Heart right ventricle (tissue), 16 donors: ENCODE data around the gene MLIP. TPM values are rescaled to one million over a fixed set of nuclear protein-coding genes. Genes with fewer than 3 reads are reported as not detected.
A peak's percentile ranks its signal among the peaks of the same experiment; 100 is the strongest.

Experiments used
- ATAC-seq, 8 donors: fragments of 200-7000 bp; cut with Tn5 transposase; one replicate each; pipeline ENCODE4 v1.9.1; 2020; ENCODE audit warnings: mild to moderate bottlenecking in 8 of 8, moderate library complexity in 8 of 8, moderate number of reproducible peaks in 1 of 8
- DNase-seq, 2 donors: peaks; one replicate each; pipeline ENCODE4 v3.0.0-alpha.2; 2020
- H3K27ac ChIP-seq, 10 donors: fragments of 200-600 bp; sonication (generic) in 2 of 10; one replicate each; pipeline versions ENCODE4 v1.5.0 to v1.8.0; 2020 to 2022; ENCODE audit warnings: mild to moderate bottlenecking in 3 of 10
- H3K27me3 ChIP-seq, 7 donors: fragments of 200-600 bp; one replicate each; pipeline ENCODE4 v1.8.0; 2021 to 2022; ENCODE audit warnings: mild to moderate bottlenecking in 2 of 7
- H3K36me3 ChIP-seq, 9 donors: fragments of 200-600 bp; sonication (generic) in 1 of 9; one replicate each; pipeline versions ENCODE4 v1.5.0 to v1.8.0; 2020 to 2022; ENCODE audit warnings: mild to moderate bottlenecking in 2 of 9
- H3K4me1 ChIP-seq, 9 donors: fragments of 200-600 bp; sonication (generic) in 1 of 9; one replicate each; pipeline versions ENCODE4 v1.5.0 to v1.8.0; 2020 to 2022; ENCODE audit warnings: mild to moderate bottlenecking in 4 of 9
- H3K4me3 ChIP-seq, 10 donors: fragments of 200-600 bp; sonication (generic) in 2 of 10; one replicate each; pipeline versions ENCODE4 v1.5.0 to v1.8.0; 2020 to 2022; ENCODE audit warnings: mild to moderate bottlenecking in 7 of 10, moderate library complexity in 2 of 10
- H3K9me3 ChIP-seq, 11 donors: fragments of 200-600 bp in 10 of 11; sonication (generic) in 2 of 11; one replicate each; pipeline versions ENCODE4 v1.5.0 to v1.8.0; 2013 to 2022; ENCODE audit warnings: mild to moderate bottlenecking in 2 of 11, control low read depth in 1 of 11, moderate library complexity in 1 of 11
- CTCF ChIP-seq, 9 donors: fragments of 200-600 bp; sonication (generic) in 2 of 9; IDR thresholded peaks; one replicate each; pipeline versions ENCODE4 v1.5.0 to v1.8.0; 2021 to 2022; ENCODE audit warnings: antibody characterized with exemption in 9 of 9, mild to moderate bottlenecking in 5 of 9, moderate library complexity in 1 of 9
- WGBS, 2 donors: extraction: QIAGEN DNeasy Blood & Tissue Kit; methylation state at CpG; one replicate each; pipeline ENCODE4 v1.1.7; 2013; ENCODE audit warnings: inconsistent platforms in 1 of 2; 5-methylcytosine and 5-hydroxymethylcytosine counted together
- intact Hi-C, 10 donors: fragments of 100-400 bp; cut with DNase I; formaldehyde crosslinking; loops; one replicate each; pipeline versions ENCODE4 v1.11.1 to v1.14.2; 2022
- polyA plus RNA-seq, 2 donors: library from polyadenylated mRNA; stranded (reverse); fragments of 200-250 nt; gene quantifications; one replicate each; pipeline ENCODE4 v1.2.3, GENCODE V29; 2013
- total RNA-seq, 10 donors: library from RNA; stranded (reverse); fragmentation: NEBNext Ultra II Directional in 3 of 10; extraction: Animal tissue kit (Norgen Biotek cat#: 25700) in 3 of 10; gene quantifications; one replicate each; pipeline versions ENCODE4 v1.2.1 to v1.2.4, GENCODE V29; 2021 to 2023
- donor health status: Arrhythmogenic right ventricular cardiomyopathy.
- donor health status: ischemic (EF 13 %, LVEDD 7.1; RV severe dilation, severe dysfunction).
- donor health status: healthy with polysubstance abuse.
- donor health status: DM: no; HTN: yes; CAD: no.
- donor health status: DM: no; HTN: no; CAD: no.
- donor health status: ischemic (EF 25% LVEDD 6.9; RV normal size, moderate dysfunction).
- donor health status: ischemic (EF 25% LVEDD 5.7; RV mildly dilated, moderate dysfunction).
- donor health status: healthy.
- donor health status: DM: yes; HTN: yes; CAD: no.
- donor health status: Ischemic cardiomyopathy.
- donor health status: ischemic (EF 35%, LVEDD 5.7; RV mildly dilated, moderate dysfunction).
- donor health status: nonischemic (EF 11% LVEDD 7.7; RV severe dilation, severe dysfunction).
- donor health status: DM: yes; HTN: yes; CAD: no.
- donor health status: PGD.
- donor health status: ischemic (EF 29% LVEDD 5.4; RV normal size, mild dysfunction).
- donor health status: nonischemic (EF 23%, LVEDD 6.1; RV moderate dilation, normal function).

MLIP gene
- total and polyA plus RNA-seq, 12 donors = 102 to 486 (median 394) TPM

GRCh38 chr6:54252916-54253315 lies 141.7 kb downstream of the MLIP start:
- ATAC-seq (no peak), DNase-seq (no peak)
- Histone ChIP-seq H3K27ac (no peak overlapping the region), H3K9me3 (no peaks in the 10 kb centered on the region), H3K4me3 (no peak overlapping the region), H3K36me3 (no peaks in the 10 kb centered on the region), H3K27me3 (no peaks in the 10 kb centered on the region), H3K4me1 (peaks cover 0 to 36% (median 14%) of the 10 kb centered on the region in 9 donors)
- TF ChIP-seq CTCF (IDR thresholded peaks at IDR 0.05) = no peak
- intact Hi-C loops = loop anchor here in 1 of 10 donors (10.0 kb wide), 1 partner anchor 268 kb away; no protein-coding TSS in a partner anchor
- WGBS, 2 donors = 83 to 86% methylated on average over 4 of the region's 4 CpGs

GRCh38 chr6:54254886-54255285 lies 143.6 kb downstream of the MLIP start:
- H3K9me3 ChIP-seq = no peaks in the 10 kb centered on the region
- DNase-seq = no peak
- ATAC-seq = peak in 7 of 8 donors; percentile 19 to 50 (median 37)
- peak overlapping the region in 8 of 10 donors; percentile 22 to 82 (median 79) for H3K27ac ChIP-seq
- no peaks in the 10 kb centered on the region for H3K27me3 ChIP-seq
- intact Hi-C loops = loop anchor here in 1 of 10 donors (10.0 kb wide), 1 partner anchor 270 kb away; no protein-coding TSS in a partner anchor
- H3K4me1 ChIP-seq = peaks cover 0 to 36% (median 14%) of the 10 kb centered on the region in 9 donors
- no peak overlapping the region for H3K4me3 ChIP-seq
- TF ChIP-seq CTCF (IDR thresholded peaks at IDR 0.05) = no peak
- H3K36me3 ChIP-seq = no peaks in the 10 kb centered on the region
- 45 to 60% methylated on average over 2 of the region's 2 CpGs for WGBS, 2 donors

- intact Hi-C loops = loop anchor here in 1 of 10 donors (10.0 kb wide), 1 partner anchor 271 kb away; no protein-coding TSS in a partner anchor
- ATAC-seq = peak; percentile 81 to 98 (median 94)
- TF ChIP-seq CTCF (IDR thresholded peaks at IDR 0.05) = no peak
Measured at GRCh38 chr6:54255886-54256285, 144.6 kb downstream of the MLIP start.

GRCh38 chr6:54260025-54260424 lies 148.8 kb downstream of the MLIP start:
- no peak overlapping the region for H3K27ac ChIP-seq
- intact Hi-C loops = loop anchor here in 4 of 10 donors (10.0 kb wide), 1 partner anchor 275 kb away; no protein-coding TSS in a partner anchor
- TF ChIP-seq CTCF (IDR thresholded peaks at IDR 0.05) = no peak
- no peak for DNase-seq
- peaks cover 0 to 44% (median 14%) of the 10 kb centered on the region in 9 donors for H3K4me1 ChIP-seq
- ATAC-seq = no peak
- no peaks in the 10 kb centered on the region for H3K27me3 ChIP-seq
- no peaks in the 10 kb centered on the region for H3K9me3 ChIP-seq
- no peak overlapping the region for H3K4me3 ChIP-seq
- no peaks in the 10 kb centered on the region for H3K36me3 ChIP-seq

More at GRCh38 chr6:54255886-54256285, 144.6 kb downstream of the MLIP start:
- peaks cover 0 to 43% (median 14%) of the 10 kb centered on the region in 9 donors for H3K4me1 ChIP-seq
- H3K27me3 ChIP-seq = no peaks in the 10 kb centered on the region
- no peaks in the 10 kb centered on the region for H3K9me3 ChIP-seq
- DNase-seq = peak in 1 of 2 donors; percentile 21
- no peaks in the 10 kb centered on the region for H3K36me3 ChIP-seq
- H3K27ac ChIP-seq = peak overlapping the region in 9 of 10 donors; percentile 22 to 82 (median 79)
- no peak overlapping the region for H3K4me3 ChIP-seq
